Muscle of arm (tissue), 12 donors: ENCODE measurements around the gene CRYBA4. TPM values are rescaled to one million over a fixed set of nuclear protein-coding genes. Genes with fewer than 3 reads are reported as not detected.

ENCODE experiments used
- polyA plus RNA-seq, 12 donors: library from polyadenylated mRNA; unstranded; fragments of 120-200 nt; gene quantifications; one replicate each; pipeline ENCODE4 v1.2.1, GENCODE V29; 2013; ENCODE audit not compliant: insufficient read length in 12 of 12

CRYBA4 gene
- polyA plus RNA-seq, 12 donors, result not detected

Other genes starting within 250 kb of the CRYBA4 start
- gene ASPHD2, start 192.7 kb upstream of the CRYBA4 start, polyA plus RNA-seq, result 1 to 10 TPM in 7 of 12 donors, under 1 TPM in 4, not detected in 1; 0.56 to 3.1 (median 1.4) TPM
- gene HPS4, start 138.2 kb upstream of the CRYBA4 start, polyA plus RNA-seq, result 10 to 100 TPM in 11 of 12 donors, not detected in 1; 12.8 to 41.2 (median 18.6) TPM
- 10 to 100 TPM in 11 of 12 donors, not detected in 1; 21.0 to 34.1 (median 27.8) TPM for gene SRRD, start 138.1 kb upstream of the CRYBA4 start, polyA plus RNA-seq
- 10 to 100 TPM in 11 of 12 donors, not detected in 1; 18.2 to 29.5 (median 23.8) TPM for gene TFIP11, start 109.5 kb upstream of the CRYBA4 start, polyA plus RNA-seq
- 10 to 100 TPM in 3 of 12 donors, 1 to 10 TPM in 8, not detected in 1; 5.0 to 31.4 (median 7.0) TPM for gene TPST2, start 31.8 kb upstream of the CRYBA4 start, polyA plus RNA-seq
- 1 to 10 TPM in 8 of 12 donors, under 1 TPM in 2, not detected in 2; 0.71 to 2.2 (median 1.1) TPM for gene CRYBB1, start 3.9 kb upstream of the CRYBA4 start, polyA plus RNA-seq
- 1 to 10 TPM in 5 of 12 donors, under 1 TPM in 6, not detected in 1; 0.08 to 7.3 (median 0.86) TPM for gene MIAT, start 35.6 kb downstream of the CRYBA4 start, polyA plus RNA-seq